Stomach smooth muscle (tissue), 2 donors: ENCODE results near the gene CDK5RAP3.

Experiments used
- H3K27ac ChIP-seq: one replicate; pipeline ENCODE4 v1.7.0; 2013; ENCODE audit warnings: mild to moderate bottlenecking, low read length, inconsistent platforms
- H3K27me3 ChIP-seq, 2 donors: one replicate each; pipeline ENCODE4 v1.7.0; 2013; ENCODE audit warnings: low read length in 2 of 2; ENCODE audit not compliant: insufficient read depth in 2 of 2, control insufficient read depth in 1 of 2
- H3K36me3 ChIP-seq, 2 donors: one replicate each; pipeline ENCODE4 v1.7.0; 2013; ENCODE audit warnings: low read length in 2 of 2; ENCODE audit not compliant: control insufficient read depth in 2 of 2, insufficient read depth in 2 of 2
- H3K4me1 ChIP-seq: one replicate; pipeline ENCODE4 v1.7.0; 2013; ENCODE audit warnings: low read length; ENCODE audit not compliant: control insufficient read depth, insufficient read depth
- H3K4me3 ChIP-seq, 2 donors: one replicate each; pipeline ENCODE4 v1.7.0; 2013; ENCODE audit warnings: low read length in 2 of 2
- H3K9ac ChIP-seq, 2 donors: one replicate each; pipeline ENCODE4 v1.7.0; 2013; ENCODE audit warnings: low read length in 2 of 2, mild to moderate bottlenecking in 1 of 2
- H3K9me3 ChIP-seq, 2 donors: one replicate each; pipeline ENCODE4 v1.7.0; 2013; ENCODE audit warnings: low read length in 2 of 2; ENCODE audit not compliant: control insufficient read depth in 2 of 2
- donor health status: healthy.
- donor health status: Pancreatic carcinoma.

CDK5RAP3 gene

GRCh38 chr17:47989700-47990099, 18.8 kb downstream of the CDK5RAP3 start:
- H3K27me3 ChIP-seq: peaks cover 0 to 2% of the 10 kb centered on the region in 2 donors
- no peak overlapping the region for H3K9ac ChIP-seq
- H3K36me3 ChIP-seq: no peaks in the 10 kb centered on the region
- H3K4me1 ChIP-seq: peaks cover 10% of the 10 kb centered on the region
- H3K4me3 ChIP-seq: no peak overlapping the region
- H3K9me3 ChIP-seq: no peaks in the 10 kb centered on the region
- no peak overlapping the region for H3K27ac ChIP-seq

- H3K9ac ChIP-seq: no peak overlapping the region
- peaks cover 0 to 5% of the 10 kb centered on the region in 2 donors for H3K27me3 ChIP-seq
- no peak overlapping the region for H3K27ac ChIP-seq
- no peaks in the 10 kb centered on the region for H3K36me3 ChIP-seq
- no peaks in the 10 kb centered on the region for H3K9me3 ChIP-seq
- H3K4me3 ChIP-seq: no peak overlapping the region
- peaks cover 10% of the 10 kb centered on the region for H3K4me1 ChIP-seq
Measured at GRCh38 chr17:47990962-47991731, 20.2 kb downstream of the CDK5RAP3 start.

GRCh38 chr17:47992216-47992615, 21.3 kb downstream of the CDK5RAP3 start:
- no peak overlapping the region for H3K4me3 ChIP-seq
- H3K27me3 ChIP-seq: peaks cover 0 to 5% of the 10 kb centered on the region in 2 donors
- no peaks in the 10 kb centered on the region for H3K9me3 ChIP-seq
- H3K27ac ChIP-seq: no peak overlapping the region
- peaks cover 6% of the 10 kb centered on the region for H3K4me1 ChIP-seq
- H3K9ac ChIP-seq: no peak overlapping the region
- no peaks in the 10 kb centered on the region for H3K36me3 ChIP-seq

GRCh38 chr17:47993031-47993564, 22.2 kb downstream of the CDK5RAP3 start:
- Histone ChIP-seq H3K9ac (no peak overlapping the region), H3K27ac (no peak overlapping the region), H3K9me3 (no peaks in the 10 kb centered on the region), H3K27me3 (peaks cover 0 to 5% of the 10 kb centered on the region in 2 donors), H3K4me1 (no peaks in the 10 kb centered on the region), H3K4me3 (no peak overlapping the region), H3K36me3 (no peaks in the 10 kb centered on the region)

- Histone ChIP-seq H3K36me3 (no peaks in the 10 kb centered on the region), H3K27ac (no peak overlapping the region), H3K9me3 (no peaks in the 10 kb centered on the region), H3K9ac (no peak overlapping the region), H3K4me1 (no peaks in the 10 kb centered on the region), H3K27me3 (peaks cover 0 to 5% of the 10 kb centered on the region in 2 donors), H3K4me3 (no peak overlapping the region)
Measured at GRCh38 chr17:47993964-47994363, 23.1 kb downstream of the CDK5RAP3 start.

GRCh38 chr17:47994724-47995123, 23.8 kb downstream of the CDK5RAP3 start:
- H3K27me3 ChIP-seq: peaks cover 0 to 5% of the 10 kb centered on the region in 2 donors
- no peak overlapping the region for H3K9ac ChIP-seq
- H3K36me3 ChIP-seq: no peaks in the 10 kb centered on the region
- no peak overlapping the region for H3K4me3 ChIP-seq
- no peaks in the 10 kb centered on the region for H3K9me3 ChIP-seq
- H3K4me1 ChIP-seq: no peaks in the 10 kb centered on the region
- H3K27ac ChIP-seq: no peak overlapping the region

GRCh38 chr17:47995241-47995935, 24.5 kb downstream of the CDK5RAP3 start:
- Histone ChIP-seq H3K9ac (no peak overlapping the region), H3K36me3 (no peaks in the 10 kb centered on the region), H3K9me3 (no peaks in the 10 kb centered on the region), H3K27me3 (peaks cover 0 to 5% of the 10 kb centered on the region in 2 donors), H3K4me3 (no peak overlapping the region), H3K4me1 (no peaks in the 10 kb centered on the region), H3K27ac (no peak overlapping the region)

- Histone ChIP-seq H3K36me3 (no peaks in the 10 kb centered on the region), H3K4me1 (no peaks in the 10 kb centered on the region), H3K9ac (no peak overlapping the region), H3K4me3 (no peak overlapping the region), H3K27ac (no peak overlapping the region), H3K27me3 (peaks cover 0 to 5% of the 10 kb centered on the region in 2 donors), H3K9me3 (no peaks in the 10 kb centered on the region)
Measured at GRCh38 chr17:47996201-47996600, 25.3 kb downstream of the CDK5RAP3 start.

GRCh38 chr17:47997586-47997985, 26.7 kb downstream of the CDK5RAP3 start:
- peaks cover 3% of the 10 kb centered on the region for H3K4me1 ChIP-seq
- no peak overlapping the region for H3K27ac ChIP-seq
- H3K9me3 ChIP-seq: no peaks in the 10 kb centered on the region
- H3K27me3 ChIP-seq: peaks cover 0 to 5% of the 10 kb centered on the region in 2 donors
- H3K9ac ChIP-seq: no peak overlapping the region
- H3K36me3 ChIP-seq: no peaks in the 10 kb centered on the region
- no peak overlapping the region for H3K4me3 ChIP-seq

- peaks cover 6% of the 10 kb centered on the region for H3K4me1 ChIP-seq
- H3K27me3 ChIP-seq: peaks cover 0 to 5% of the 10 kb centered on the region in 2 donors
- H3K4me3 ChIP-seq: no peak overlapping the region
- H3K36me3 ChIP-seq: no peaks in the 10 kb centered on the region
- no peak overlapping the region for H3K27ac ChIP-seq
- no peak overlapping the region for H3K9ac ChIP-seq
- no peaks in the 10 kb centered on the region for H3K9me3 ChIP-seq
Measured at GRCh38 chr17:47998044-47998443, 27.1 kb downstream of the CDK5RAP3 start.
